ENCODE data around the gene CAPS. TPM values are rescaled to one million over a fixed set of nuclear protein-coding genes. Genes with fewer than 3 reads are reported as not detected.
A peak's percentile ranks its signal among the peaks of the same experiment; 100 is the strongest.
"Not testable (repeated sequence)": the region's sequence is repeated elsewhere in the genome, so short reads cannot be mapped to it uniquely, and the experiment has no call there.

The CAPS gene
- total and polyA plus RNA-seq, 4 donors, result 90.2 to 360 (median 223) TPM

DNA sequence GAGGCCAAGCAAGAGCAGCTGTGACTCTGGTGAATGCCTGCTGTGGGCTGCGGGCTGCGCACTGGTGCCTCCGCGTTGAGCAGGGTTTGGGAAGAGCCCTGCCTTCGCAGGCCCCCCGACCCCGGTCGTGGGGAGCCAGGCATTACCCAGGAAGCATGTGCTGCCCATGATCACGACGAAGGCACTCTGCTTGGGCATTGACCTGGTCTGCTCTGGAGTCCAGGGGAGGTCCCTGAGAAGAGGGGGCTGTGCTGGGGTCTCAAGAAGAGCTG lies 44.7 kb downstream of the CAPS start:
- H3K36me3 ChIP-seq (ENCODE audit: control insufficient read depth in 4 of 4, insufficient read depth in 4 of 4, low read length in 4 of 4), result peaks cover 0 to 5% (median 0%) of the 10 kb centered on the region in 4 donors
- 91 to 93% methylated on average over 10 of the region's 10 CpGs for WGBS, 2 donors
- H3K9me3 ChIP-seq (ENCODE audit: control insufficient read depth in 4 of 4, insufficient read depth in 3 of 4, low read length in 3 of 4), result no peaks in the 10 kb centered on the region
- no peak for DNase-seq
- no peak for ATAC-seq (ENCODE audit: insufficient read depth, low FRiP score)
- H3K4me3 ChIP-seq, result no peak overlapping the region
- peaks cover 33 to 77% (median 57%) of the 10 kb centered on the region in 5 donors for H3K4me1 ChIP-seq (ENCODE audit: control insufficient read depth in 5 of 5, insufficient read depth in 5 of 5, low read length in 5 of 5)
- TF ChIP-seq, protein P1, sequence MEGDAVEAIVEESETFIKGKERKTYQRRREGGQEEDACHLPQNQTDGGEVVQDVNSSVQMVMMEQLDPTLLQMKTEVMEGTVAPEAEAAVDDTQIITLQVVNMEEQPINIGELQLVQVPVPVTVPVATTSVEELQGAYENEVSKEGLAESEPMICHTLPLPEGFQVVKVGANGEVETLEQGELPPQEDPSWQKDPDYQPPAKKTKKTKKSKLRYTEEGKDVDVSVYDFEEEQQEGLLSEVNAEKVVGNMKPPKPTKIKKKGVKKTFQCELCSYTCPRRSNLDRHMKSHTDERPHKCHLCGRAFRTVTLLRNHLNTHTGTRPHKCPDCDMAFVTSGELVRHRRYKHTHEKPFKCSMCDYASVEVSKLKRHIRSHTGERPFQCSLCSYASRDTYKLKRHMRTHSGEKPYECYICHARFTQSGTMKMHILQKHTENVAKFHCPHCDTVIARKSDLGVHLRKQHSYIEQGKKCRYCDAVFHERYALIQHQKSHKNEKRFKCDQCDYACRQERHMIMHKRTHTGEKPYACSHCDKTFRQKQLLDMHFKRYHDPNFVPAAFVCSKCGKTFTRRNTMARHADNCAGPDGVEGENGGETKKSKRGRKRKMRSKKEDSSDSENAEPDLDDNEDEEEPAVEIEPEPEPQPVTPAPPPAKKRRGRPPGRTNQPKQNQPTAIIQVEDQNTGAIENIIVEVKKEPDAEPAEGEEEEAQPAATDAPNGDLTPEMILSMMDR (IDR thresholded peaks at IDR 0.05; ENCODE audit: control extremely low read depth, extremely low read depth), result no peak
- H3K27ac ChIP-seq (ENCODE audit: low read depth in 1 of 2, low read length in 1 of 2), result peak overlapping the region in 1 of 2 donors; percentile 3
- H3K9ac ChIP-seq (ENCODE audit: insufficient read depth in 1 of 2, low read length in 2 of 2), result no peak overlapping the region
- no peaks in the 10 kb centered on the region for H3K27me3 ChIP-seq (ENCODE audit: control insufficient read depth in 3 of 3, insufficient read depth in 3 of 3, low read length in 2 of 3)

DNA sequence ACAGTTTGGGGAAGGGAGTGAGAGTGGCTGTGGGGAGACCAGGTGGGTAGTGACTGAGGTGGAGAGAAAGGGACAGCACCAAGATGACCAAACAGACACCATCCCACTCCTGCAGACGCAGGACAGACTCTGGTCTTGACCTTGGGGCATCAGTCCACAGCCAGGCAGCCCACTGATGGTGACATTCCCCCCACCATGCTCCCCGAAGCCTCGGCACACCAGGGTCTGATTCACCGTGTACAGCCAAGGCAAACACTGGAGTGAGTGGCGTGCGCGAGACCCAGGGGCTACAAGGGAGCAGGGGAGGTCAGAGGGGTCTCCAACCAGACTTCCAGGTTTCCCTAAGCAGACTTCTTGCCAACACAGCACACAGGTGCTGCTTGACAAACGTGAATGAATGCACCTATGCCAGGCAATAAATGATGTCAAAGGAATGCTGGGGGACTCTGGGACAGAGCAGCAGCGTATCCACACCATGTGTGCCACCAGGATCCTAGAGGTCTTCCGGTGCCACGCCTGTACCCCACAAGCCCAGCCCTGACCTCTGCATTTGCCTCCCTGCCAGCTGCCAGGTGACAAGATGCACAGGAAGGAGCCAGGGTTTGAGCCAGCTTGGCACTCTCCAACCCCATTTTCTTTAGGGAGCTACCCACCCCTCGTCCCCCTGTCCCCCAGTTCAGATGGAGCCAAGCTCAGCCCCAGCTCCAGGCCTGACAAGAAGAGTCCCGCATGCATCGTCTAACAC lies 45.4 kb downstream of the CAPS start:
- Histone ChIP-seq H3K27me3 (ENCODE audit: control insufficient read depth in 3 of 3, insufficient read depth in 3 of 3, low read length in 2 of 3) (no peaks in the 10 kb centered on the region), H3K9ac (ENCODE audit: insufficient read depth in 1 of 2, low read length in 2 of 2) (peak overlapping the region in 1 of 2 donors; percentile 57), H3K27ac (ENCODE audit: low read depth in 1 of 2, low read length in 1 of 2) (peak overlapping the region; percentile 4 to 76), H3K4me1 (ENCODE audit: control insufficient read depth in 5 of 5, insufficient read depth in 5 of 5, low read length in 5 of 5) (peaks cover 26 to 70% (median 54%) of the 10 kb centered on the region in 5 donors), H3K36me3 (ENCODE audit: control insufficient read depth in 4 of 4, insufficient read depth in 4 of 4, low read length in 4 of 4) (peaks cover 0 to 5% (median 0%) of the 10 kb centered on the region in 4 donors), H3K9me3 (ENCODE audit: control insufficient read depth in 4 of 4, insufficient read depth in 3 of 4, low read length in 3 of 4) (no peaks in the 10 kb centered on the region), H3K4me3 (no peak overlapping the region)
- no peak for ATAC-seq (ENCODE audit: insufficient read depth, low FRiP score)
- DNase-seq, result no peak
- TF ChIP-seq, protein P1 (IDR thresholded peaks at IDR 0.05; ENCODE audit: control extremely low read depth, extremely low read depth), result no peak
- WGBS, 2 donors, result 80 to 91% methylated on average over 14 of the region's 14 CpGs

GRCh38 chr19:5960005-5961001 lies 46.2 kb downstream of the CAPS start:
- no peak for ATAC-seq (ENCODE audit: insufficient read depth, low FRiP score)
- peaks cover 26 to 65% (median 51%) of the 10 kb centered on the region in 5 donors for H3K4me1 ChIP-seq (ENCODE audit: control insufficient read depth in 5 of 5, insufficient read depth in 5 of 5, low read length in 5 of 5)

GRCh38 chr19:5961641-5961968 lies 47.6 kb downstream of the CAPS start:
- not testable (repeated sequence) for H3K4me3 ChIP-seq; H3K27me3 ChIP-seq (ENCODE audit: control insufficient read depth in 3 of 3, insufficient read depth in 3 of 3, low read length in 2 of 3); H3K9me3 ChIP-seq (ENCODE audit: control insufficient read depth in 4 of 4, insufficient read depth in 3 of 4, low read length in 3 of 4); ATAC-seq (ENCODE audit: insufficient read depth, low FRiP score); H3K36me3 ChIP-seq (ENCODE audit: control insufficient read depth in 4 of 4, insufficient read depth in 4 of 4, low read length in 4 of 4); DNase-seq
- peak overlapping the region; percentile 21 to 94 for H3K27ac ChIP-seq (ENCODE audit: low read depth in 1 of 2, low read length in 1 of 2)
- 33 to 44% methylated on average over 6 of the region's 6 CpGs for WGBS, 2 donors
- H3K4me1 ChIP-seq (ENCODE audit: control insufficient read depth in 5 of 5, insufficient read depth in 5 of 5, low read length in 5 of 5), result peaks cover 27 to 63% (median 57%) of the 10 kb centered on the region in 5 donors
- H3K9ac ChIP-seq (ENCODE audit: insufficient read depth in 1 of 2, low read length in 2 of 2), result peak overlapping the region in 1 of 2 donors; percentile 56

More at GRCh38 chr19:5960005-5961001, 46.2 kb downstream of the CAPS start:
- 61 to 75% methylated on average over 18 of the region's 18 CpGs for WGBS, 2 donors
- no peaks in the 10 kb centered on the region for H3K9me3 ChIP-seq (ENCODE audit: control insufficient read depth in 4 of 4, insufficient read depth in 3 of 4, low read length in 3 of 4)
- peak overlapping the region; percentile 41 to 76 for H3K27ac ChIP-seq (ENCODE audit: low read depth in 1 of 2, low read length in 1 of 2)
- no peaks in the 10 kb centered on the region for H3K27me3 ChIP-seq (ENCODE audit: control insufficient read depth in 3 of 3, insufficient read depth in 3 of 3, low read length in 2 of 3)
- peaks cover 0 to 5% (median 0%) of the 10 kb centered on the region in 4 donors for H3K36me3 ChIP-seq (ENCODE audit: control insufficient read depth in 4 of 4, insufficient read depth in 4 of 4, low read length in 4 of 4)
- H3K9ac ChIP-seq (ENCODE audit: insufficient read depth in 1 of 2, low read length in 2 of 2), result peak overlapping the region in 1 of 2 donors; percentile 57
- no peak overlapping the region for H3K4me3 ChIP-seq
- DNase-seq, result peak; percentile 55 to 83 (median 77)
- TF ChIP-seq, protein P1 (IDR thresholded peaks at IDR 0.05; ENCODE audit: control extremely low read depth, extremely low read depth), result no peak
